ENCODE measurements around the gene ELAC2. TPM values are rescaled to one million over a fixed set of nuclear protein-coding genes. Genes with fewer than 3 reads are reported as not detected.

ELAC2 gene
- total and polyA plus RNA-seq, 10 of the 15 experiments (the other 5 are each of a cell fraction or from before 2014, with no cell fraction given) = 5.1 to 146 (median 79.4) TPM

GRCh38 chr17:13010959-13011358, 6.9 kb downstream of the ELAC2 start (continued):
- TF ChIP-seq PBX3 (IDR thresholded peaks at IDR 0.05; ENCODE audit: insufficient replicate concordance, low read depth, low read length) (no peak), SMARCA5 (IDR thresholded peaks at IDR 0.05) (no peak), CTCF (IDR thresholded peaks at IDR 0.05 in 2 of 3, conservative IDR thresholded peaks at IDR 0.05 in 1 of 3; ENCODE audit: control insufficient read depth in 2 of 3, extremely low read depth in 1 of 3, insufficient read depth in 1 of 3, low read depth in 3 of 3, low read length in 3 of 3) (no peak), SREBF2 (IDR thresholded peaks at IDR 0.05; ENCODE audit: low read length) (no peak), SREBF1 (IDR thresholded peaks at IDR 0.05; ENCODE audit: low read length) (no peak), ATF2 (IDR thresholded peaks at IDR 0.05; ENCODE audit: low read length) (no peak)

- Histone ChIP-seq H3K9ac (ENCODE audit: control insufficient read depth, insufficient read depth, low read length) (no peak overlapping the region), H2AFZ (ENCODE audit: control insufficient read depth, low read depth, low read length) (no peak overlapping the region), H3K27ac (ENCODE audit: control insufficient read depth, insufficient read depth) (no peak overlapping the region), H3K4me2 (ENCODE audit: control insufficient read depth, insufficient read depth) (no peak overlapping the region), H3K4me3 (no peak overlapping the region), H3K9me3 (replicated peaks; ENCODE audit: control insufficient read depth, insufficient read depth, low read length) (no peaks in the 10 kb centered on the region), H3K27me3 (replicated peaks in 1 of 2; ENCODE audit: control insufficient read depth in 2 of 2, insufficient read depth in 2 of 2, low read length in 1 of 2) (no peaks in the 10 kb centered on the region), H4K20me1 (ENCODE audit: control insufficient read depth, insufficient read depth) (no peaks in the 10 kb centered on the region), H3K79me2 (ENCODE audit: control insufficient read depth, insufficient read depth, low read length) (no peaks in the 10 kb centered on the region), H3K36me3 (ENCODE audit: control insufficient read depth in 2 of 2, insufficient read depth in 2 of 2, low read length in 1 of 2) (peaks cover 11 to 30% of the 10 kb centered on the region in 2 experiments), H3K4me1 (ENCODE audit: control insufficient read depth, insufficient read depth, low read length) (no peaks in the 10 kb centered on the region)
- no TSS peak for BruUV-seq (replicated peaks)
- DNase-seq (ENCODE audit: low read depth, low spot score) (no peak), ATAC-seq (no peak), FAIRE-seq (no peak)
- ChIA-PET POLR2A (interaction anchor here (1.7 kb wide), 1 partner anchor 10 kb away, joined by 5 read pairs; the partner anchor contains the start of gene ELAC2), RAD21 (ENCODE audit: unreplicated experiment) (no interaction called here), SMC1A (ENCODE audit: uncharacterized antibody, unreplicated experiment) (interaction anchor here (1.5 to 3.1 kb wide), 2 partner anchors 10 to 22 kb away, joined by 4 to 11 read pairs; partner anchors contain the start of gene ELAC2), CTCF (interaction anchor here (1.3 to 1.9 kb wide), 3 partner anchors 15 to 23 kb away, joined by 3 to 5 read pairs (median 5); no protein-coding TSS in a partner anchor)
- in situ Hi-C loops (cut with MboI) = no loop called here
- intact Hi-C loops (cut with micrococcal nuclease; ENCODE audit: unreplicated experiment) = loop anchor here (10.0 kb wide), 2 partner anchors 334 to 464 kb away; no protein-coding TSS in a partner anchor
- WGBS (ENCODE audit: insufficient coverage, insufficient replicate concordance, low lambda C conversion rate, missing lambda C conversion rate) = 95% methylated on average over 8 of the region's 8 CpGs
- TF ChIP-seq KAT2A (conservative IDR thresholded peaks at IDR 0.05; ENCODE audit: control insufficient read depth, low read depth, low read length) (no peak), ZBTB33 (IDR thresholded peaks at IDR 0.05) (no peak), FOXM1 (IDR thresholded peaks at IDR 0.05; ENCODE audit: low read depth, low read length) (no peak), TCF12 (IDR thresholded peaks at IDR 0.05; ENCODE audit: low read depth, low read length) (no peak), SIN3A (IDR thresholded peaks at IDR 0.05; ENCODE audit: low read depth, low read length) (no peak), SMAD5 (IDR thresholded peaks at IDR 0.05; ENCODE audit: low read depth) (no peak), ZNF217 (IDR thresholded peaks at IDR 0.05) (no peak), ELK1 (IDR thresholded peaks at IDR 0.05; ENCODE audit: low read depth, low read length) (no peak), EP300 (IDR thresholded peaks at IDR 0.05; ENCODE audit: borderline replicate concordance in 1 of 2, control insufficient read depth in 1 of 2, low read depth in 2 of 2, low read length in 2 of 2) (no peak), NFIC (IDR thresholded peaks at IDR 0.05; ENCODE audit: low read depth, low read length) (no peak)
Measured at GRCh38 chr17:13008461-13008860, 9.4 kb downstream of the ELAC2 start.

All from GM12878 (cell line).